SK-N-SH treated with all-trans-retinoic acid at 6 μM for 48 hours (cell line): Measurements from ENCODE around the gene PTPRO.

Experiments used
- ARNTL ChIP-seq: fragments of 450-650 bp; formaldehyde crosslinking; IDR thresholded peaks from 2 replicates; pipeline ENCODE4 v1.5.0; 2020; ENCODE audit warnings: low read depth, mild to moderate bottlenecking, moderate library complexity, borderline replicate concordance
- ESRRG ChIP-seq: fragments of 250-450 bp; sonication (Bioruptor Pico); IDR thresholded peaks from 2 replicates; pipeline ENCODE4 v1.6.1; 2021; ENCODE audit warnings: mild to moderate bottlenecking
- ISL1 ChIP-seq: fragments of 250-450 bp; sonication (Bioruptor Pico); IDR thresholded peaks from 2 replicates; pipeline ENCODE4 v2.1.2; 2022; ENCODE audit warnings: mild to moderate bottlenecking, moderate library complexity
- PPARA ChIP-seq: fragments of 250-450 bp; sonication (Bioruptor Pico); IDR thresholded peaks from 2 replicates; pipeline ENCODE4 v1.5.0; 2020; ENCODE audit warnings: mild to moderate bottlenecking, borderline replicate concordance
- RARB ChIP-seq: fragments of 250-450 bp; sonication (Bioruptor Pico); IDR thresholded peaks from 2 replicates; pipeline ENCODE4 v1.8.0; 2021; ENCODE audit warnings: mild to moderate bottlenecking, moderate library complexity
- SNAI2 ChIP-seq: fragments of 250-450 bp; sonication (Bioruptor Pico); IDR thresholded peaks from 2 replicates; pipeline ENCODE4 v1.5.0; 2020; ENCODE audit warnings: mild to moderate bottlenecking, moderate library complexity
- TCF4 ChIP-seq: fragments of 250-450 bp; sonication (Bioruptor Pico); IDR thresholded peaks from 2 replicates; pipeline ENCODE4 v1.8.0; 2021; ENCODE audit warnings: mild to moderate bottlenecking, moderate library complexity, borderline replicate concordance
- ZFP30 ChIP-seq: fragments of 450-650 bp; formaldehyde crosslinking; IDR thresholded peaks from 2 replicates; pipeline ENCODE4 v1.5.0; 2022; ENCODE audit warnings: mild to moderate bottlenecking, moderate library complexity
- TF ChIP-seq, protein P1 (sequence below): fragments of 250-450 bp; sonication (Bioruptor Pico); IDR thresholded peaks from 2 replicates; pipeline ENCODE4 v1.8.0; 2020; ENCODE audit warnings: mild to moderate bottlenecking, moderate library complexity, borderline replicate concordance
- TF ChIP-seq, protein P2 (sequence below): fragments of 250-450 bp; sonication (Bioruptor Pico); IDR thresholded peaks from 2 replicates; pipeline ENCODE4 v1.5.0; 2020; ENCODE audit warnings: mild to moderate bottlenecking, moderate library complexity
- TF ChIP-seq, protein P3 (sequence below): fragments of 250-450 bp; sonication (Bioruptor Pico); IDR thresholded peaks from 2 replicates; pipeline ENCODE4 v1.5.1; 2020; ENCODE audit warnings: low read depth, mild to moderate bottlenecking, moderate library complexity

DNA sequence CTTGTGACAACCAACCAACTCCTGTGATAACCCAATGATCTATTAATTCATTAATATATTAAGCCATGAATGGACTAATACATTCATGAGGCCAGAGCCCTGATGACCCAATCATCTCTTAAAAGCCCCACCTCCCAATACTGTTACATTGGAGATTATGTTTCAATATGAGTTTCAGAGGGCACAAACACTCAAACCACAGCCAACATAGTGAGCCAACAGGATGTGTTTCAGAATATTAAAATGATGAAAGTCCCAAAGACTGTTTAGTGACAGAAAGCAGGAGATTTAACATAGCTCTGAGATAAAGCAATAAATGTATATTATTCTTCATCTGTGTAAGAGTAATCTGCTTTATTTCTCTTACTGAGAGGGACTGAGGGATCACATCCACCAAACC lies 71.7 kb downstream of the PTPRO start:
- TF ChIP-seq ARNTL (CRISPR knock-in tag) (no peak), TCF4 (CRISPR knock-in tag) (no peak), SNAI2 (CRISPR knock-in tag) (no peak), PPARA (no peak), ZFP30 (CRISPR knock-in tag) (no peak), RARB (no peak), ISL1 (no peak), ESRRG (CRISPR knock-in tag) (no peak)
- TF ChIP-seq, protein P1, sequence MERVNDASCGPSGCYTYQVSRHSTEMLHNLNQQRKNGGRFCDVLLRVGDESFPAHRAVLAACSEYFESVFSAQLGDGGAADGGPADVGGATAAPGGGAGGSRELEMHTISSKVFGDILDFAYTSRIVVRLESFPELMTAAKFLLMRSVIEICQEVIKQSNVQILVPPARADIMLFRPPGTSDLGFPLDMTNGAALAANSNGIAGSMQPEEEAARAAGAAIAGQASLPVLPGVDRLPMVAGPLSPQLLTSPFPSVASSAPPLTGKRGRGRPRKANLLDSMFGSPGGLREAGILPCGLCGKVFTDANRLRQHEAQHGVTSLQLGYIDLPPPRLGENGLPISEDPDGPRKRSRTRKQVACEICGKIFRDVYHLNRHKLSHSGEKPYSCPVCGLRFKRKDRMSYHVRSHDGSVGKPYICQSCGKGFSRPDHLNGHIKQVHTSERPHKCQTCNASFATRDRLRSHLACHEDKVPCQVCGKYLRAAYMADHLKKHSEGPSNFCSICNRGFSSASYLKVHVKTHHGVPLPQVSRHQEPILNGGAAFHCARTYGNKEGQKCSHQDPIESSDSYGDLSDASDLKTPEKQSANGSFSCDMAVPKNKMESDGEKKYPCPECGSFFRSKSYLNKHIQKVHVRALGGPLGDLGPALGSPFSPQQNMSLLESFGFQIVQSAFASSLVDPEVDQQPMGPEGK (CRISPR knock-in tag), result no peak
- TF ChIP-seq, protein P2, sequence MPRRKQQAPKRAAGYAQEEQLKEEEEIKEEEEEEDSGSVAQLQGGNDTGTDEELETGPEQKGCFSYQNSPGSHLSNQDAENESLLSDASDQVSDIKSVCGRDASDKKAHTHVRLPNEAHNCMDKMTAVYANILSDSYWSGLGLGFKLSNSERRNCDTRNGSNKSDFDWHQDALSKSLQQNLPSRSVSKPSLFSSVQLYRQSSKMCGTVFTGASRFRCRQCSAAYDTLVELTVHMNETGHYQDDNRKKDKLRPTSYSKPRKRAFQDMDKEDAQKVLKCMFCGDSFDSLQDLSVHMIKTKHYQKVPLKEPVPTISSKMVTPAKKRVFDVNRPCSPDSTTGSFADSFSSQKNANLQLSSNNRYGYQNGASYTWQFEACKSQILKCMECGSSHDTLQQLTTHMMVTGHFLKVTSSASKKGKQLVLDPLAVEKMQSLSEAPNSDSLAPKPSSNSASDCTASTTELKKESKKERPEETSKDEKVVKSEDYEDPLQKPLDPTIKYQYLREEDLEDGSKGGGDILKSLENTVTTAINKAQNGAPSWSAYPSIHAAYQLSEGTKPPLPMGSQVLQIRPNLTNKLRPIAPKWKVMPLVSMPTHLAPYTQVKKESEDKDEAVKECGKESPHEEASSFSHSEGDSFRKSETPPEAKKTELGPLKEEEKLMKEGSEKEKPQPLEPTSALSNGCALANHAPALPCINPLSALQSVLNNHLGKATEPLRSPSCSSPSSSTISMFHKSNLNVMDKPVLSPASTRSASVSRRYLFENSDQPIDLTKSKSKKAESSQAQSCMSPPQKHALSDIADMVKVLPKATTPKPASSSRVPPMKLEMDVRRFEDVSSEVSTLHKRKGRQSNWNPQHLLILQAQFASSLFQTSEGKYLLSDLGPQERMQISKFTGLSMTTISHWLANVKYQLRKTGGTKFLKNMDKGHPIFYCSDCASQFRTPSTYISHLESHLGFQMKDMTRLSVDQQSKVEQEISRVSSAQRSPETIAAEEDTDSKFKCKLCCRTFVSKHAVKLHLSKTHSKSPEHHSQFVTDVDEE (CRISPR knock-in tag), result no peak
- TF ChIP-seq, protein P3, sequence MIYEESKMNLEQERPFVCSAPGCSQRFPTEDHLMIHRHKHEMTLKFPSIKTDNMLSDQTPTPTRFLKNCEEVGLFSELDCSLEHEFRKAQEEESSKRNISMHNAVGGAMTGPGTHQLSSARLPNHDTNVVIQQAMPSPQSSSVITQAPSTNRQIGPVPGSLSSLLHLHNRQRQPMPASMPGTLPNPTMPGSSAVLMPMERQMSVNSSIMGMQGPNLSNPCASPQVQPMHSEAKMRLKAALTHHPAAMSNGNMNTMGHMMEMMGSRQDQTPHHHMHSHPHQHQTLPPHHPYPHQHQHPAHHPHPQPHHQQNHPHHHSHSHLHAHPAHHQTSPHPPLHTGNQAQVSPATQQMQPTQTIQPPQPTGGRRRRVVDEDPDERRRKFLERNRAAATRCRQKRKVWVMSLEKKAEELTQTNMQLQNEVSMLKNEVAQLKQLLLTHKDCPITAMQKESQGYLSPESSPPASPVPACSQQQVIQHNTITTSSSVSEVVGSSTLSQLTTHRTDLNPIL, result no peak
